ENCODE data around the gene PLEKHA1.

PLEKHA1 gene

DNA sequence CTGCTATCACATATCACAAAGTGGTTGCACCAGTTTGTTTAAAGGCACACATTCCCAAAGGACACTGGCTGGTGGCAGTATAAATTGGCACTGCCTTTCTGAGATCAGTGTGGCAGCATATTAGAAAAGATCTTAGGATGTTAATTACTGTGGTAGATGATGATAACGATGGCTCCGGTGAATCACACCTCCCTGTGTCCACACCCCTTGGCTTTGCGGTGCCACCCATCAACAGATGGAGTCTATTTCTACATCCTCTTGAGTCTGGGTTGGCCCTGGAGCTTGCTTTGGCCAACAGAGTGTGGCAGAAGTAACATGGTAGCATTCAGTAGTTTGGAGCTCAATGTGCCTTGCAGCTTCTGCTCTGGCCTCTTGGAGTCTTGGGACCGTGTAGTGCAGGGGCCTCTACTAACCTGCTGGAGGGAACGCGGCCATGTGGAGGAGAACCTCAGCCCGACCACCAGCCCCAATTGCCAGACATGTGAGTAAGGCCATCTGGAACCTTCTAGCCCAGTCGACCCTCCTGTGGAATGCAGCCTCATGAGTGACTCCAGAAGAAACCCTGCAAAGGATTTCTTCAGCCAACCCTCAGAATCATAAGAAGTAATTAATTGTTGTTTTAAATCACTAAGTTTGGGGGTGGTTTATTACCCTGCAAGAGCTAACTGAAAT is 27.2 kb upstream of the PLEKHA1 start:
- peaks cover 3% of the 10 kb centered on the region; the same call in 1 of the 2 replicates for H3K4me1 ChIP-seq (ENCODE audit: control insufficient read depth, insufficient read depth, low read length)
- DNase-seq (ENCODE audit: low read depth, low spot score) = no peak
- no CpG with 5 or more reads among the region's 8 CpGs for WGBS (ENCODE audit: insufficient coverage, insufficient read length)
- no peaks in the 10 kb centered on the region; the same call in 1 of the 2 replicates for H3K9me3 ChIP-seq (ENCODE audit: control insufficient read depth, insufficient read depth, low read length)
- no peaks in the 10 kb centered on the region for H3K36me3 ChIP-seq (ENCODE audit: control insufficient read depth, insufficient read depth, low read length)
- H3K27ac ChIP-seq (ENCODE audit: low read length) = no peak overlapping the region
- H3K4me3 ChIP-seq (ENCODE audit: low read length) = no peak overlapping the region
- no peaks in the 10 kb centered on the region for H3K27me3 ChIP-seq (ENCODE audit: control insufficient read depth, insufficient read depth, low read length)

DNA sequence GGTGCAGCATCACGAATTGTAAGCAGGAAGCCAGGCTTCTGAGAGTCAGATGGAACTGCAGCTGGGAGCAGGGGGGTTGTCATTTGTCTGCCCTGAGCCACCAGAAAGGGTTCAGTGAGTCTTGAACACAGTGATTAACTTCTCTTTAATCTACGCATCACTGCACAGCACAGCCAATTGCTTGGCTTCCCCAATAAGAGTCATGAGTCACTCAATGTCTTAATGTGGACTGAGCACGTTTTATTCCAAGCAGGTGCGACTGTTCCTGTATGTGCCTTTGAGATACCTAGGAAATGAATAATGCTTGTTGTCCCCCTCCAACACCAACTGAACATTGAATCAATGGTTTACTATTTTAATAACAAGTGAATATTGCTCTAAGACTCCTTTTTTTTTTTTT is 26.0 kb upstream of the PLEKHA1 start:
- Histone ChIP-seq H3K9me3 (ENCODE audit: control insufficient read depth, insufficient read depth, low read length) (no peaks in the 10 kb centered on the region; the same call in 1 of the 2 replicates), H3K4me1 (ENCODE audit: control insufficient read depth, insufficient read depth, low read length) (no peaks in the 10 kb centered on the region), H3K4me3 (ENCODE audit: low read length) (no peak overlapping the region), H3K36me3 (ENCODE audit: control insufficient read depth, insufficient read depth, low read length) (no peaks in the 10 kb centered on the region), H3K27ac (ENCODE audit: low read length) (no peak overlapping the region), H3K27me3 (ENCODE audit: control insufficient read depth, insufficient read depth, low read length) (no peaks in the 10 kb centered on the region)
- DNase-seq (ENCODE audit: low read depth, low spot score) = no peak
- WGBS (ENCODE audit: insufficient coverage, insufficient read length) = no CpG with 5 or more reads among the region's 4 CpGs

DNA sequence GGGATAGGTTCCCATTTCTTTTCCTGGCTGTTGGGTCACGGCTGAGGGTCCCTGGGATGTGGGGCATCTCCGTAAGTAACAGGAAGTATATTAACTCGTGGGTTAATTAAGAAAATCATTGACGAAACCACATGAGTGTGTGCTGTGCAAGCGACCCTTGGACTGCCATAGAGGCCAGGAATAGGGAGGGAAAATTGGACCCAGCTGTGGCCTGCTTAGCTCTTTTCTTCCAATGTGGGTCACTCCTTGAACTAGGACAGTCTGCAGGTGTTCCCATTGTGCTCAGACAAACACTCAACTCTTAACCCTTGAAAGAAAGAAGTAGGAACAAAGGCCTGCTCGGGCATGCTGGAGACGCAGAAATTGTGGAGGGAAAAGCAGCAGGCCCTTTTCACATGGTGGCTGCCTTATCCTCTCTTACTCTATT is 25.6 kb upstream of the PLEKHA1 start:
- DNase-seq (ENCODE audit: low read depth, low spot score) = no peak
- no CpG with 5 or more reads among the region's 7 CpGs for WGBS (ENCODE audit: insufficient coverage, insufficient read length)
- Histone ChIP-seq H3K27me3 (ENCODE audit: control insufficient read depth, insufficient read depth, low read length) (no peaks in the 10 kb centered on the region), H3K4me3 (ENCODE audit: low read length) (no peak overlapping the region), H3K27ac (ENCODE audit: low read length) (no peak overlapping the region), H3K9me3 (ENCODE audit: control insufficient read depth, insufficient read depth, low read length) (no peaks in the 10 kb centered on the region; the same call in 1 of the 2 replicates), H3K36me3 (ENCODE audit: control insufficient read depth, insufficient read depth, low read length) (no peaks in the 10 kb centered on the region), H3K4me1 (ENCODE audit: control insufficient read depth, insufficient read depth, low read length) (no peaks in the 10 kb centered on the region)

DNA sequence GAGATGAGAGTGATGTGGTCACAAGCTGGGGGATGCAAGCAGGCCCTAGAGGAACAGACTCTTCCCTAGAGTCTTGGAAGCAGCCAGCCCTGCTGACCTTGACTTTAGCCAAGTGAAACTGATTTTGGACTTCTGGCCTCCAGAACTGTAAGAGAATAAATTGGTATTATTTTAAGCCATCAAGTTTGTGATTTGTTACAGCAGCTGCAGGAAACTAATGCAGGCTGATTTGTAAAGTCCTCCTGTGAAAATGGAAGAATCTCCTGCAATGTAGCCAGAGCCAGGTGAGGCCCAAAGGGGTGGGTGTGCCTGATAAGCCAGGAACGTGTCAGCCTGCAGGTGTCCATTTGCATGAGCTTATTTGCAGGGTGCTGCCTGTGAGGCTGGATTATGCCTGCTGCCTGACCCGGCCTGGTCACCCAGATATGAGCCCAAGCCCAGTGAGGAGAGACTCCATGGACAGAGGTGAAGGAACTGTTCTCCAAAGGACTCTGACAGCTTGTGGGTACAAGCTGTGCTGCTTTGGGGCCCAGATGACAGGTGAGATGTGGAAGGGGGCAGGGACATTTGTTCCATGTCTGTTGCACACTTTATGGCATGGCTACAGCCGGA is 24.6 kb upstream of the PLEKHA1 start:
- no CpG with 5 or more reads among the region's 3 CpGs for WGBS (ENCODE audit: insufficient coverage, insufficient read length)
- Histone ChIP-seq H3K27me3 (ENCODE audit: control insufficient read depth, insufficient read depth, low read length) (no peaks in the 10 kb centered on the region), H3K4me1 (ENCODE audit: control insufficient read depth, insufficient read depth, low read length) (no peaks in the 10 kb centered on the region)

DNA sequence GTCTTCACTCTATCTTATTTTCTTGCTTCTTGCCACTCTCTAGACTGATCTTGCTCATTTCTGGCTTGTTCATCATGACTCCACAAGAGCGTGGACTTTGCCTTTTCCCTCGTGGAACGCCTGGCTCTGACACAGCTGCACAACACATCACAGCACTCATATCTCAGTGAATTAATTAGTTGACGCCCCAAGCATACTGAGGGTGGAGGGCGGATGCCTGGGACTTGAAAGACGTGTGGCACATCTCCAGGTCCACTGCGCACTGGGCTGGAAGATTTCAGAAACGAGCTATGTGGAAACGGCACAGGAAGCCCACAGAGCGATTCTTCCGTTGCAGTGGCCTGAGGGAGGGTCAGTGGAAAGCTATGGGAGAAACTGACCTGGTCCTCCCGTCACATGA is 23.6 kb upstream of the PLEKHA1 start:
- no peak overlapping the region for H3K4me3 ChIP-seq (ENCODE audit: low read length)
- H3K4me1 ChIP-seq (ENCODE audit: control insufficient read depth, insufficient read depth, low read length) = no peaks in the 10 kb centered on the region
- H3K27ac ChIP-seq (ENCODE audit: low read length) = no peak overlapping the region

More for the DNA sequence above, 24.6 kb upstream of the PLEKHA1 start:
- Histone ChIP-seq H3K27ac (ENCODE audit: low read length) (no peak overlapping the region), H3K36me3 (ENCODE audit: control insufficient read depth, insufficient read depth, low read length) (no peaks in the 10 kb centered on the region), H3K9me3 (ENCODE audit: control insufficient read depth, insufficient read depth, low read length) (no peaks in the 10 kb centered on the region; the same call in 1 of the 2 replicates), H3K4me3 (ENCODE audit: low read length) (no peak overlapping the region)
- DNase-seq (ENCODE audit: low read depth, low spot score) = no peak

DNA sequence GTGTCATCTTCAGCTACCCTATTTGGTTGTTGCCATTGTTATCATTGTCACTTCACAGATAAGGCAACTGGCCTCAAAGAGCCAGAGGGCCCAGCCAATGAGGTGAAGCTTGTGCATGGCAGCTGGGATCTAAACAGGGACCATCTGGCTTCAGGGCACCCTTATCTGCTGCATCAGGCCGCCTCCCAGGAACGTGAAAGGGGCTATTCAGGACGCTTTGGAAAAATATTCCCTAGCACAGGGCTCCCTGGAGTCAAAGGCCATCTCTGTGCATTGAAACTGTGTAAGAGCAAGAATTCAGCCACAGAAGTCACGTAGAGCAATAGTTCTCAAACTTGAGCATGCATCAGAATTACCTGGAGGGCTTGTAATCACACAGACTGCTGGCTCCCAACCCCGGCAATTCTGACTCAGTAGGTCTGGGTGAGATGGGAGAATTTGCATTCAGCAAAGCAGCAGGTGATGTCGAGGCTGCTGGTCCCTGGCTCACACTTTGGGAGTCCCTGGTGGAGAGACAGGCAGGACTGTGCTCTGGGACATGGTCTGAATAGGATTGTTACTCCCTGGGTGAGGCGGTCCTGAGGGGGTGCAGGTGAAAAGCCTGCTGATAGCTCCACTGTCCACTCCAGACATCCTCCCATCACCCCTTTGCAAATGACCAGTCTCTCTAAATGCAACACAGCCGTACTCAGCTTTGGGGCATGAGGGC is 21.5 kb upstream of the PLEKHA1 start:
- no peak for DNase-seq (ENCODE audit: low read depth, low spot score)
- H3K27ac ChIP-seq (ENCODE audit: low read length) = no peak overlapping the region
- no peaks in the 10 kb centered on the region for H3K27me3 ChIP-seq (ENCODE audit: control insufficient read depth, insufficient read depth, low read length)
- no peaks in the 10 kb centered on the region for H3K4me1 ChIP-seq (ENCODE audit: control insufficient read depth, insufficient read depth, low read length)
- no peaks in the 10 kb centered on the region for H3K36me3 ChIP-seq (ENCODE audit: control insufficient read depth, insufficient read depth, low read length)
- no peak overlapping the region for H3K4me3 ChIP-seq (ENCODE audit: low read length)
- no peaks in the 10 kb centered on the region for H3K9me3 ChIP-seq (ENCODE audit: control insufficient read depth, insufficient read depth, low read length)
- no CpG with 5 or more reads among the region's 8 CpGs for WGBS (ENCODE audit: insufficient coverage, insufficient read length)

More for the DNA sequence above, 23.6 kb upstream of the PLEKHA1 start:
- H3K36me3 ChIP-seq (ENCODE audit: control insufficient read depth, insufficient read depth, low read length) = no peaks in the 10 kb centered on the region
- no peak for DNase-seq (ENCODE audit: low read depth, low spot score)
- H3K9me3 ChIP-seq (ENCODE audit: control insufficient read depth, insufficient read depth, low read length) = no peaks in the 10 kb centered on the region; the same call in 1 of the 2 replicates
- WGBS (ENCODE audit: insufficient coverage, insufficient read length) = no CpG with 5 or more reads among the region's 12 CpGs
- H3K27me3 ChIP-seq (ENCODE audit: control insufficient read depth, insufficient read depth, low read length) = no peaks in the 10 kb centered on the region

DNA sequence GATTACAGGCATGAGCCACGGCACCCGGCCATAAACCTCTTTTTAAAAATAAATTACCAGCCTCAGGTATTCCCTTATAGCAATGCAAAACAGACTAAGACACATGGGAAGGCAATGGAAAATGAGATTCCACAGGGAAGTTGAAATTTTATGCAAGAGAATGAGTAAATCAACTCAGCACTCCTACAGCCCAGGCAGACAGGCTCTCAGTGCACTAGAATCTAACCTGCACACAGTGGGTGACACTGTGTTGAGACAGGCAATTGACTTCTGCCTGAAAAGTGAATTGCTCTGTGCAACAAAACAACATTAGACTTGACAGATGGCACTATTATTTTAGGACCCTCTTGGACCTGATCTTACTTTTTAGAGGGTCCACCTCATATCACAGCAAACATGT is 20.1 kb upstream of the PLEKHA1 start:
- Histone ChIP-seq H3K4me1 (ENCODE audit: control insufficient read depth, insufficient read depth, low read length) (no peaks in the 10 kb centered on the region), H3K4me3 (ENCODE audit: low read length) (no peak overlapping the region), H3K27me3 (ENCODE audit: control insufficient read depth, insufficient read depth, low read length) (no peaks in the 10 kb centered on the region), H3K9me3 (ENCODE audit: control insufficient read depth, insufficient read depth, low read length) (no peaks in the 10 kb centered on the region), H3K36me3 (ENCODE audit: control insufficient read depth, insufficient read depth, low read length) (no peaks in the 10 kb centered on the region), H3K27ac (ENCODE audit: low read length) (no peak overlapping the region)
- no peak for DNase-seq (ENCODE audit: low read depth, low spot score)
- no CpG with 5 or more reads among the region's 2 CpGs for WGBS (ENCODE audit: insufficient coverage, insufficient read length)

DNA sequence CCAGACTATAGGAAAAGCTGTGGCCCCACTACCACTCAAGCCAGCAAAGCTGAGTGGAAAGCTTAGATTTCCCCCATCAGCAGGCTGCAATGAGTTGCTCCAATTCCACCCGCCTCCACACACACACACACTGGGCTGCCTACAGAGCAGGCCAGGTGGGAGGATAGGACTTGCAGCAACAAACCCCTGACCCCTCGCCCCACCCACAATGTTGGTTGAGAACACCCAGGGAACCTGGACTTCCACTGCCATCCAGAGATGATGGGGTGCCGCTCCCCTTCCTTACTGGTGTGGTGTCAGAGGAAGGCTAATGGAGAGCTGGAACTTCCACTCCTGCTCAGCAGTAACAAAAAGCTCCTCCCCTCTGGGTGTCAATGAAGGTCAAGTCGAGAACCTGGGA is 16.8 kb upstream of the PLEKHA1 start:
- H3K27me3 ChIP-seq (ENCODE audit: control insufficient read depth, insufficient read depth, low read length) = no peaks in the 10 kb centered on the region
- no peak overlapping the region for H3K4me3 ChIP-seq (ENCODE audit: low read length)
- H3K36me3 ChIP-seq (ENCODE audit: control insufficient read depth, insufficient read depth, low read length) = no peaks in the 10 kb centered on the region
- H3K27ac ChIP-seq (ENCODE audit: low read length) = no peak overlapping the region
- WGBS (ENCODE audit: insufficient coverage, insufficient read length) = no CpG with 5 or more reads among the region's 4 CpGs
- DNase-seq (ENCODE audit: low read depth, low spot score) = no peak
- H3K9me3 ChIP-seq (ENCODE audit: control insufficient read depth, insufficient read depth, low read length) = no peaks in the 10 kb centered on the region
- no peaks in the 10 kb centered on the region for H3K4me1 ChIP-seq (ENCODE audit: control insufficient read depth, insufficient read depth, low read length)

DNA sequence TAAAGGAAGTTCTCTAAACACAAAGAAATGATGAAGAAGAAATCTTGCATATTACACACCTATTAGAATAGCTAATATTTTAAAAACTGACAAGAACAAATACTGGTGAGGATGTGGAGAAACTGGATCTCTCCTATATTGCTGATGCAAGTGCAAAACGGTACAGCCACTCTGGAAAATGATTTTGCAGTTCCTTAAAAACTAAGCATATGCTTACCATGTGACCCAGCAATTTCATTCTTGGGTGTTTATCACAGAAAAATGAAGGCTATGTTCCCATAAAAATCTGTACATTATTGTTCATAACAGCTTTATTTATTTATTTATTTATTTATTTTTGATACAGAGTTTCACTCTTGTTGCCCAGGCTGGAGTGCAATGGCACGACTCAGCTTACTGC is 14.9 kb upstream of the PLEKHA1 start:
- WGBS (ENCODE audit: insufficient coverage, insufficient read length) = no CpG with 5 or more reads among the region's 2 CpGs
- Histone ChIP-seq H3K4me1 (ENCODE audit: control insufficient read depth, insufficient read depth, low read length) (no peaks in the 10 kb centered on the region), H3K9me3 (ENCODE audit: control insufficient read depth, insufficient read depth, low read length) (no peaks in the 10 kb centered on the region)

DNA sequence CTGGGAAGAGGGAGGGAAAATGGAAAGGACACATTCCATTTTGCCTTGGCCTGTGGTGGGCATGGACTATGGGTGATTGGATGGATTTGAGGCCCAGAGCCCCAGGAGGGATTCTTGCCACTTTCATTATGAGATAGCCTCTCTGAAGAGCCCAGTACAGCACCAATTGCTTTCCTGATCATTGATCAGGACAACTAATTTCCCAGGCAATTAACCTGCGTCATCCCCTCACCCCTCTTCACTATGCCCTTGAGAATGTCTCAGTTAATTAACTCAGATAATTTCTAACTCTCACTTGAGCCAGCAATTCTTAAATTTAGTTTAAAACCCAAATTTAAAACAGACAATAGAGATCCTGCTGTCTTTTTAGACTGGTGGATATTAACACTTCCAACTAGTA is 13.5 kb upstream of the PLEKHA1 start:
- WGBS (ENCODE audit: insufficient coverage, insufficient read length) = no CpG with 5 or more reads among the region's 1 CpG

More for the DNA sequence above, 14.9 kb upstream of the PLEKHA1 start:
- no peak overlapping the region for H3K4me3 ChIP-seq (ENCODE audit: low read length)
- H3K27ac ChIP-seq (ENCODE audit: low read length) = no peak overlapping the region
- H3K36me3 ChIP-seq (ENCODE audit: control insufficient read depth, insufficient read depth, low read length) = no peaks in the 10 kb centered on the region
- H3K27me3 ChIP-seq (ENCODE audit: control insufficient read depth, insufficient read depth, low read length) = no peaks in the 10 kb centered on the region
- no peak for DNase-seq (ENCODE audit: low read depth, low spot score)

More for the DNA sequence above, 13.5 kb upstream of the PLEKHA1 start:
- Histone ChIP-seq H3K4me3 (ENCODE audit: low read length) (no peak overlapping the region), H3K27me3 (ENCODE audit: control insufficient read depth, insufficient read depth, low read length) (no peaks in the 10 kb centered on the region), H3K27ac (ENCODE audit: low read length) (no peak overlapping the region), H3K36me3 (ENCODE audit: control insufficient read depth, insufficient read depth, low read length) (no peaks in the 10 kb centered on the region), H3K4me1 (ENCODE audit: control insufficient read depth, insufficient read depth, low read length) (no peaks in the 10 kb centered on the region), H3K9me3 (ENCODE audit: control insufficient read depth, insufficient read depth, low read length) (no peaks in the 10 kb centered on the region)
- no peak for DNase-seq (ENCODE audit: low read depth, low spot score)

Measured in iPS DF 6.9 (cell line).